ENCODE data around the gene BCAS3.
"Not testable (repeated sequence)": the region's sequence is repeated elsewhere in the genome, so short reads cannot be mapped to it uniquely, and the experiment has no call there.

Gene BCAS3

DNA sequence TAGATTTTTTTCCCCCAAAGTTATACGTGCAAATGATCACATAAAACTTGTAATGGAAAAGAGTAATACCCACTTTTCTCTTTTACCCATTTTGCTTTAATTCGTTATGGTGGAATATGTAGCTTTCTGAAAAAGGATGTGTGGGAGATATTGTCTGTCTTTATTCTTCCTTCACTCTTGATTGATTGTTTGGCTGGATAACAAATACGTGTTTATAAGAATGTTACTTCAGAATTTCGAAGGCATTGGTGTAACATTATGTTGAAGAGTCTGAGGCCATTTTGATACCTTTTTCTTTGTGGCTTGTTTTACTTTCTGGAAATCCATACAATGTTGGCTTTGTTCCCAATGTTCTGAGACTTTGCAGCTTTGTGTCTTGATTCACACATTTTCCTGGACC lies 71.4 kb downstream of the BCAS3 start:
- no peaks in the 10 kb centered on the region for H3K36me3 ChIP-seq
- H3K9me3 ChIP-seq: no peaks in the 10 kb centered on the region
- H3K4me1 ChIP-seq: no peaks in the 10 kb centered on the region
- H3K27me3 ChIP-seq: no peaks in the 10 kb centered on the region
- DNase-seq: no peak
- TF ChIP-seq, protein P1, sequence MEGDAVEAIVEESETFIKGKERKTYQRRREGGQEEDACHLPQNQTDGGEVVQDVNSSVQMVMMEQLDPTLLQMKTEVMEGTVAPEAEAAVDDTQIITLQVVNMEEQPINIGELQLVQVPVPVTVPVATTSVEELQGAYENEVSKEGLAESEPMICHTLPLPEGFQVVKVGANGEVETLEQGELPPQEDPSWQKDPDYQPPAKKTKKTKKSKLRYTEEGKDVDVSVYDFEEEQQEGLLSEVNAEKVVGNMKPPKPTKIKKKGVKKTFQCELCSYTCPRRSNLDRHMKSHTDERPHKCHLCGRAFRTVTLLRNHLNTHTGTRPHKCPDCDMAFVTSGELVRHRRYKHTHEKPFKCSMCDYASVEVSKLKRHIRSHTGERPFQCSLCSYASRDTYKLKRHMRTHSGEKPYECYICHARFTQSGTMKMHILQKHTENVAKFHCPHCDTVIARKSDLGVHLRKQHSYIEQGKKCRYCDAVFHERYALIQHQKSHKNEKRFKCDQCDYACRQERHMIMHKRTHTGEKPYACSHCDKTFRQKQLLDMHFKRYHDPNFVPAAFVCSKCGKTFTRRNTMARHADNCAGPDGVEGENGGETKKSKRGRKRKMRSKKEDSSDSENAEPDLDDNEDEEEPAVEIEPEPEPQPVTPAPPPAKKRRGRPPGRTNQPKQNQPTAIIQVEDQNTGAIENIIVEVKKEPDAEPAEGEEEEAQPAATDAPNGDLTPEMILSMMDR (IDR thresholded peaks at IDR 0.05; ENCODE audit: low read depth, low read length): no peak
- no peak overlapping the region for H3K4me3 ChIP-seq (ENCODE audit: low read depth, low read length)

DNA sequence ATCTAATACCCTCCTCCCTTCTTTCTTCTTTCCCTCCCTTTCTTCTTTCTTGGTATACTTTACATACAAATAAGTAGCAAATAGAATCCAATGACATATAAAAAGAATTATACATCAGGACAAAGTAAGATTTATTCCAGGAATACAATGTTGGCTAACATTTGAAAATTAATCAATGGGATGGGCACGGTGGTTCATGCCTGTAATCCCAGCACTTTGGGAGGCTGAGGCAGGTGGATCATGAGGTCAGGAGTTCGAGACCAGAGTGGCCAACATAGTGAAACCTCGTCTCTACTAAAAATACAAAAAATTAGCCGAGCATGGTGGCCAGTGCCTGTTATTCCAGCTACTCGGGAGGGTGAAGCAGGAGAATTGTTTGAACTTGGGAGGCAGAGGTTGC lies 72.1 kb downstream of the BCAS3 start:
- no peak overlapping the region for H3K4me3 ChIP-seq (ENCODE audit: low read depth, low read length)
- no peaks in the 10 kb centered on the region for H3K9me3 ChIP-seq
- TF ChIP-seq, protein P1 (IDR thresholded peaks at IDR 0.05; ENCODE audit: low read depth, low read length): no peak
- no peaks in the 10 kb centered on the region for H3K27me3 ChIP-seq
- H3K36me3 ChIP-seq: no peaks in the 10 kb centered on the region
- no peak for DNase-seq
- no peaks in the 10 kb centered on the region for H3K4me1 ChIP-seq

DNA sequence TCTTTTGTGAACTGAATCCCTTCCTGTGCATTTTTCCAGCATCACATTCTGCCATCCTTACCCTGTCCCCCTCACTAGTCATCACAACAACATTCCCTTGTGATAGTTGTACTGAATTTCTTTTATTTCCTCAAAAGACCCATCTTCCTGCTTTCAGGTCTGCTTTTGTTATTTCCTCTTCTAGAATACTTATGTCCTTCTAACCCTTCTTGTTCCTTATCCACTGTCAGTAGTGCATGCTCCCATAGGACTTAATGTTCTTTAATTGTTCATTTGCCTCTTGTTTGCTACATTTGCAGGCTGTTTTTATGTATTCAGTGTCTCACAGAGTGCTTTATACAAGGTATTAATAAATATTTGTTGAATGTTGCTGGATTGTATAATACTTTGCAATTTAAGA lies 73.0 kb downstream of the BCAS3 start:
- DNase-seq: no peak
- TF ChIP-seq, protein P1 (IDR thresholded peaks at IDR 0.05; ENCODE audit: low read depth, low read length): no peak
- Histone ChIP-seq H3K27me3 (no peaks in the 10 kb centered on the region), H3K36me3 (no peaks in the 10 kb centered on the region), H3K4me3 (ENCODE audit: low read depth, low read length) (no peak overlapping the region), H3K9me3 (no peaks in the 10 kb centered on the region), H3K4me1 (no peaks in the 10 kb centered on the region)

DNA sequence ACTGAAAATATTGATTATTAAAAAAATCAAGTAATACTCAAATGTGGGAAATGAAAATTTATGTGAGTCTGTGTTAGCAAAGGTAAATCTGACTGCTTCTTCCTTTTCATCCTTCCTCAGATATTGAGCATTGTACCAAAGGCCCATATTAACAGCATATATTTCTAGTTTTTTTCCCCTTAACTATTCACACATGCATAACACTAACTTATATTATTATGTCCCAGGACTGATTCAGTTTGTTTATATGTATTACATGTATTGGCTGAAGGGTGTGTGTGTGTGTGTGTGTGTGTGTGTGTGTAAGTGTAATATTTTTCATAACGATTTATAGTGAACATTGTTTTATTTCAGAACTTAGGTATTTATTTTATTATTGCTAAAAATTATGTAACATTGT lies 74.2 kb downstream of the BCAS3 start:
- no peaks in the 10 kb centered on the region for H3K36me3 ChIP-seq
- TF ChIP-seq, protein P1 (IDR thresholded peaks at IDR 0.05; ENCODE audit: low read depth, low read length): no peak
- H3K4me3 ChIP-seq (ENCODE audit: low read depth, low read length): no peak overlapping the region
- no peaks in the 10 kb centered on the region for H3K4me1 ChIP-seq
- H3K27me3 ChIP-seq: no peaks in the 10 kb centered on the region
- H3K9me3 ChIP-seq: no peaks in the 10 kb centered on the region
- no peak for DNase-seq

DNA sequence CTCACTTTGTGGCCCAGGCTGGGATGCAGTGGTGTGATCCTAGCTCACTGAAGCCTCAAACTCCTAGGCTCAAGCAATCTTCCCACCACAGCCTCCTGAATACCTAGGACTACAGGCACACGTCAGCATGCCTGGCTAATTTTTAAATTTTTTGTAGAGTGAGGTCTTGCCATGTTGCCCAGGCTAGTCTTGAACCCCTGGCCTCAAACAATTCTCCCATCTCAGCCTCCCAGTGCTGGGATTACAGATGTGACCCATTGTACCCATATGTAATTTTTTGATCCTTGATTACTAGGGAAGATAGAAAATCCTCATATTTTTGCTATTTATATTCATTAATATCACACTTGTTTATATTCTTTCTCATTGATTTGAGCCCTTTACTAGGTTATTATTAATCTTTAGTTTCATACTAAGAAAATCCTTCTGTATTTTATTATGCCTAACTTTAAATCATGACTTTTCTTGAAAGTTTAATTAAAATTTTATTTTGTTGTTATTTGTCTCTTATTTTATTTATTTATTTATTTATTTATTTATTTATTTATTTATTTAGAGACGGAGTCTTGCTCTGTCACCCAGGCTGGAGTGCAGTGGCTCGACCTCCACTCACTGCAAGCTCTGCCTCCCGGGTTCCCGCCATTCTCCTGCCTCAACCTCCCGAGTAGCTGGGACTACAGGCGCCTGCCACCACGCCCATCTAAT lies 75.4 kb downstream of the BCAS3 start:
- Histone ChIP-seq H3K27me3 (no peaks in the 10 kb centered on the region), H3K4me3 (ENCODE audit: low read depth, low read length) (no peak overlapping the region), H3K4me1 (no peaks in the 10 kb centered on the region), H3K9me3 (no peaks in the 10 kb centered on the region), H3K36me3 (no peaks in the 10 kb centered on the region)
- TF ChIP-seq, protein P1 (IDR thresholded peaks at IDR 0.05; ENCODE audit: low read depth, low read length): no peak
- DNase-seq: no peak

DNA sequence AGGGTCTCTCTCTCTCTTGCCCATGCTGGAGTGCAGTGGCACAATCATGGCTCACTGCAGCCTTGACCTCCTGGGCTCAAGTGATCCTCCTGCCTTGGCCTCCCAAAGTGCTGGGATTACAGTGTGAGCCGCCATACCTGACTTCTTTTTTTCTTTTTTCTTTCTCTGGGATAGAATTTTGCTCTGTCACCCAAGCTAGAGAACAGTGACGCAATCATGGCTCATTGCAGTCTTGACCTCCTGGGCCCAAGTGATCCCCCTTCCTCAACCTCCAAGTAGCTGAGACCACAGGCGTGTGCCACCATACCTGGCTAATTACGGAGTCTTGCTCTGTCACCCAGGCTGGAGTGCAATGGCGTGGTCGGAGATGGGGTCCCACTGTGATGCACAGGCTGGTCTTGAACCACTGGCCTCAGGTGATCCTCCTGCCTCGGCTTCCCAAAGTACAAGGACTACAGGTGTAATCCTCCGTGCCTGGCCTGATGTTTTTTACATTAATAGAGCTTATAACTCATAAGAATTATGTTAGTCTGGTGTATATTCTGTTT lies 76.5 kb downstream of the BCAS3 start:
- H3K4me1 ChIP-seq: no peaks in the 10 kb centered on the region
- TF ChIP-seq, protein P1 (IDR thresholded peaks at IDR 0.05; ENCODE audit: low read depth, low read length): no peak
- no peaks in the 10 kb centered on the region for H3K27me3 ChIP-seq
- H3K9me3 ChIP-seq: no peaks in the 10 kb centered on the region
- no peaks in the 10 kb centered on the region for H3K36me3 ChIP-seq
- DNase-seq: no peak
- no peak overlapping the region for H3K4me3 ChIP-seq (ENCODE audit: low read depth, low read length)

DNA sequence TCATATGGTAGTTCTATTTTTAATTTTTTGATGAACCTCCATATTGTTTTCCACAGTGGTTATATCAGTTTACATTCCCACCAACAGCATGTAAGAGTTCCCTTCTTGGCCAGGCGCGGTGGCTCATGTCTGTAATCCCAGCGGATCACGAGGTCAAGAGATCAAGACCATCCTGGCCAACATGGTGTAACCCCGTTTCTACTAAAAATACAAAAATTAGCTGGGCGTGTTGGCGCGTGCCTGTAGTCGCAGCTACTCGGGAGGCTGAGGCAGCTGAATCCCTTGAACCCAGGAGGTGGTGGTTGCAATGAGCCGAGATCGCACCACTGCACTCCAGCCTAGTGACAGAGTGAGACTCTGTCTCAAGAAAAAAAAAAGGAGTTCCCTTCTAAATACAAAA lies 79.1 kb downstream of the BCAS3 start:
- H3K4me3 ChIP-seq (ENCODE audit: low read depth, low read length); H3K27me3 ChIP-seq; DNase-seq; H3K9me3 ChIP-seq; H3K4me1 ChIP-seq; H3K36me3 ChIP-seq: not testable (repeated sequence)
